ENCODE measurements around the gene TUBB4B.

Gene TUBB4B

DNA sequence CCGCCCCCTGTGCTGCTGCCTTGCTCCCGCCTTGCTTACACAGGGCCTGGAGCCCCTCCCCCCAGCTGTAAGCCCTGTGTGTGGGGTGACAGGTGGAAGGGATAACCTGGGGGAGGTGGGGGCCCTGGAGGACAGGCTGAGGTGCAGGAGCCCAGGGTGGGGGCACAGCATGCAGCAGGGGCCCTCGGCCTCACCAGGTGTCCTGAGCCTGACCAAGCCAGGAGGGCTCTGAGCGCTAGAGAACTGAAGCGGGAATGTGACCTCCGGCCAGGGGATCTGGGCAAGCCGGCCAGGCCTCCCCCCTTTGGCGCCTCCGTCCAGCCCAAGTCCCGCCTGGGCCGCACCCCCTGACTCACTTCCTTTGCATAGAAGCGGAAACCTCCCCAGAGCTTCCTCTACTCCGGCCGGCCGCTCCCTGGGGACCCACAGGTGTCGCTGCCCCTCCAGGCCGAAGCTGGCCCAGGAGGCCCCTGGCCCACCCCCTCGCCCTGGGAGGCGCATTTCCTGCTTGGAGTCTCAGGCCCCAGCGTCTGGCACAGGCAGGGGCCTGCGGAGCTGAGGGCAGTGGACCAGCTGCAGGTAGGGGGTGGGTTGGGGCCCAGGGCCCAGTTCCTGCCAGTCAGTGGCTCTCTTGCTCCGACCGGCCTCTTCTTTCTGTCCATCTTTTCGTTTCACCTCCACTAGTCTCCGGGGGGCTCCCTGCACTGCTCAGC is 36.4 kb downstream of the TUBB4B start, which contains the start of gene TOR4A:
TSS of gene TOR4A (plus strand) at position 398 of the 713 bp plus-strand sequence. CDS start 964 bp downstream, outside the sequence.
- DNase-seq (ENCODE audit: low read depth): no peak
- peak within 1 kb of the TSS; percentile 69 for H3K4me3 ChIP-seq (ENCODE audit: low read depth, low read length)
- TF ChIP-seq, protein P1, sequence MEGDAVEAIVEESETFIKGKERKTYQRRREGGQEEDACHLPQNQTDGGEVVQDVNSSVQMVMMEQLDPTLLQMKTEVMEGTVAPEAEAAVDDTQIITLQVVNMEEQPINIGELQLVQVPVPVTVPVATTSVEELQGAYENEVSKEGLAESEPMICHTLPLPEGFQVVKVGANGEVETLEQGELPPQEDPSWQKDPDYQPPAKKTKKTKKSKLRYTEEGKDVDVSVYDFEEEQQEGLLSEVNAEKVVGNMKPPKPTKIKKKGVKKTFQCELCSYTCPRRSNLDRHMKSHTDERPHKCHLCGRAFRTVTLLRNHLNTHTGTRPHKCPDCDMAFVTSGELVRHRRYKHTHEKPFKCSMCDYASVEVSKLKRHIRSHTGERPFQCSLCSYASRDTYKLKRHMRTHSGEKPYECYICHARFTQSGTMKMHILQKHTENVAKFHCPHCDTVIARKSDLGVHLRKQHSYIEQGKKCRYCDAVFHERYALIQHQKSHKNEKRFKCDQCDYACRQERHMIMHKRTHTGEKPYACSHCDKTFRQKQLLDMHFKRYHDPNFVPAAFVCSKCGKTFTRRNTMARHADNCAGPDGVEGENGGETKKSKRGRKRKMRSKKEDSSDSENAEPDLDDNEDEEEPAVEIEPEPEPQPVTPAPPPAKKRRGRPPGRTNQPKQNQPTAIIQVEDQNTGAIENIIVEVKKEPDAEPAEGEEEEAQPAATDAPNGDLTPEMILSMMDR (IDR thresholded peaks at IDR 0.05; ENCODE audit: low read depth, low read length, missing control alignments): no peak

DNA sequence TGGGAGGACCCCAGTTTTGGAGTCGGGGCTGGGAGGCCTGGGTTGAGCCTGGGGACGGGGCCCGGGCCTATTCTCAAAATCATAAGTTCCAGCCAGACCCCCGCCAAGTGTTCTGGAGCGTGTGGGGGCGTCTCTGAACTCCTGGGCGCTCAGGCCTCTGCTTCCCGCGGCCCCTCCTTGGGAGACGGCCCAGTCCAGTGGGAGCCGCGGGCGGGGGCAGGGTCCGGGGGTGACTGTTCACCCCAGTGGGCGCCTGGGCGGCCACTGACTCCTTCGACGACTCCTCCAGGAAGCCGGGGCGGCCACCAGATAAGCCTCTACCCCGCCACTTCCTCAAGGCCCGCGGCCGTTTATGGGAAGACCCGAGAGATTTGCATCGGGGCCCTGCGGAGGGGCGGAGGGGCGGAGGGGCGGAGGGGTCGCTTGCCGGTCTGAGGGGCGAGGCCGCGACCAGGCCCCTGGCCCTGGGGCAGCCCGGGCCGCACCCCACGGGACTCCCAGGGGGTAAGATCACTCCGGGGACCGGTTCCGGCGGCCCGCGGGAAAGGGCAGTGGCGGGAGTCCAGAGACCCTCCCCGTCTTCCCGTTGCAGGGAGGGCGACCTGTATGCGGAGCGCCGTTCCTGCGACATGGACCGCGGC is 37.1 kb downstream of the TUBB4B start:
- TF ChIP-seq, protein P1 (IDR thresholded peaks at IDR 0.05; ENCODE audit: low read depth, low read length, missing control alignments): no peak
- no peak for DNase-seq (ENCODE audit: low read depth)
- H3K4me3 ChIP-seq (ENCODE audit: low read depth, low read length): peak overlapping the region; percentile 69

DNA sequence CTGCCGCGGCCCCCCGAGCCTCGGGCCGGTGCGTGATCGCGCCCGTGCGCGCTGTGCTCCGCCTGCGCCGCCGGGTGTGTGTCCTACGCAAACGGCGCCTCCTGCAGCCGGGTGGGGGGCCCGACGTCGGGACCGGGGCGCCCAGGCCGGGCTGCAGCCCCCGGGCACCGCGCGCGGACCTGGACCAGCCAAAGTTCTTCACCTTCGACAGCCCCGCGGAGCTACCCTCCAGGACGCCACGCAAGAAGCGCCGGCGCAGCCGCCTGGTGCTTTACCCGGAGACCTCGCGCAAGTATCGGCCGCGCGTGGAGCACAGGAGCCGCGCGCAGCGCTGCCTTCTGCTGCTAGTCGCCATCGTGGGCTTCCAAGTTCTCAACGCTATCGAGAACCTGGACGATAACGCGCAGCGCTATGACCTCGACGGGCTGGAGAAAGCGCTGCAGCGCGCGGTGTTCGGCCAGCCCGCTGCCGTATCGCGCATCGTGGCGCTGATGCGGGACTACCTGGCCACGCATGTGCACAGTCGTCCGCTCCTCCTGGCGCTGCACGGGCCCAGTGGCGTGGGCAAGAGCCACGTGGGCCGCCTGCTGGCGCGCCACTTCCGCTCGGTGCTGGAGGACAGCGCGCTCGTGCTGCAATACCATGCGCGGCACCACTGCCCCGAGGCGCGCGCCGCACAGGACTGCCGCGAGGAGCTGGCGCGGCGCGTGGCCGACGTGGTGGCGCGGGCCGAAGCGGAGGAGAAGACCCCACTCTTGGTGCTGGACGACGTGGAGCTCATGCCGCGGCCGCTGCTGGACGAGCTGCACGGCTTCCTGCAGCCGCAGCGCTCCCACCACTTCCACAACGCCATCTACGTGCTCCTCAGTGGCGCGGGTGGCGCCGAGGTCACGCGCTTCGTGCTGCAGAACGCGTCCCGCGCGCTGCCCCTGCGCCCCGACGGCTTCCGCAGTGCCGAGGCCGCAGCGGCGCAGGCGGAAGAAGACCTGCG is 37.9 kb downstream of the TUBB4B start:
- peak overlapping the region; percentile 69 for H3K4me3 ChIP-seq (ENCODE audit: low read depth, low read length)
- DNase-seq (ENCODE audit: low read depth): no peak
- TF ChIP-seq, protein P1 (IDR thresholded peaks at IDR 0.05; ENCODE audit: low read depth, low read length, missing control alignments): no peak

DNA sequence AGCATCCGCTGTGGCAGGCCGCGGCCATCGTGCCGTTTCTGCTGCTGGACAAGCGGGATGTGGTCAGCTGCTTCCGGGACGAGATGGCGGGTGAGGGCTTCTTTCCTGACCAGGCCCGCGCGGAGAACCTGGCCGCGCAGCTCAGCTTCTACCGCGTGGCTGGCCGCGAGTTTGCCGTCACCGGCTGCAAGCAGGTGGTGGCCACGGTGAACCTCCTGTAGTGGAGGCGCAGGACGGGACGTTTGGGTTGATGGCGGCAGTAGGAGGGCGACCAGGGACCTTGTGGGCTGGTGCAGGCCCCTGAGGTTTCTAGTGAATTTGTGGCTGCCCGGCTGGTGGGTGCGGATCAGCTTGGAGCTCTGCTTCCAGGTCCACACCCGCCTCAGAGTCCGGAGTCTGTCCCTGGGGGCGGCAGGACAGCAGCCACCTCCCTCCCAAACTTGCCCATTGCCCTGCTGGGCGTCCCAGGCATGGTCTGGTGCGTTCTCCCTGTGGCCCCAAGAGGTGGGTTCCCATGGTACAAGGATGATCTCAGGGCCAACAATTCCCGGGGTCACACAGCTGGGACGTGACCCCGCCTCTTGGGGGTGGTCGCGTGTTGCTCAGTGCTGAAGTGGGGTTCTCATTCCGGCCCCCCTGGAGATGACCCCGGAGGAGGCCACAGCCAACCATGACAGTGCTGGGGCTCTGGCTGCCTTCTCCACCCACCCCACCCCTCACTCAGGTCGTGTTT is 38.8 kb downstream of the TUBB4B start:
- DNase-seq (ENCODE audit: low read depth): no peak
- H3K4me3 ChIP-seq (ENCODE audit: low read depth, low read length): no peak overlapping the region
- TF ChIP-seq, protein P1 (IDR thresholded peaks at IDR 0.05; ENCODE audit: low read depth, low read length, missing control alignments): no peak

DNA sequence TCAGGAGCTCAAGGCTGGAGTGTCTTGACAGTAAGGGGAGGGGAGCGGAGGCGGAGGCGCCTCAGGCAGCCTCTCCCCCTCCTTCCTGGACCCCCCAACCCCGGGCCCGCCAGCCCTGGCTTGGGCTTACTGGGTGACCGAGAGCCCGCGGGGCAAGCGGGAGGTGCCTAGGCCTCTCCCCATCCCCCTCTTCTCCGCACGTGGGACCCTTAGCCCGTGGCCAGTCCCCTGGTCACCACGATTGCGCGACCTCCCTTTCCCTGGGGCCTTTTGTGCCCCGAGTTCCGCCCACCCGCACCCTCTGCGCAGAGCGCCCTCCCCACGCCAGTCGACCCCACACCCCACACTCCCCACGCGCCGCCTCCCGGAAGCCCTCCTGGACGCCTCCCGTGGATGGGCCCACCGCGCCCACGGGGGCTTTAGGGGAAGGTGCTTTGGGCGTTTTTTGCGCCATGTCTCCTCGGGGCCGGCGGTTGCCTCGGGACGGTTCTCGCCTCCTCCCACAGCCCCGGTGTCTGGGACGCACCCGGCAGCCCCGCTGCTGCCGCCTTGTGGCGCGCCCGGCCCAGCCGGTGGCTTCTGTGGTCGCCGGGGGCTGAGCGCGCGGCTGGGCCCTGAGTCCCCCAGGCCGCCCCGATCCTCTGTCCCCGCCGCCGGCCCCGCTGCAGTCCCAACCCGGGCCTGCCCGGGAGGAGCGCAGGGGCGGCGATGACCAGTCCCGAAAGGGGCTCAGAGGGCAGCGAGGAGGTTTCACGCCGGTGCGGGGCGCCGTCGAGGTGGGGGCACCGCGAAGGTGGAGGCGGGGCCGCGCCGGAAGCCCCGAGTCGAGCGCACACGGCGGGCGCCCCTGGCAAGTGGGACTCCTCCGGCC is 39.6 kb downstream of the TUBB4B start:
- TF ChIP-seq, protein P1 (IDR thresholded peaks at IDR 0.05; ENCODE audit: low read depth, low read length, missing control alignments): peak; percentile 52
- no peak for DNase-seq (ENCODE audit: low read depth)
- no peak overlapping the region; the same call in 1 of the 2 replicates for H3K4me3 ChIP-seq (ENCODE audit: low read depth, low read length)
